HepG2 (cell line): ENCODE measurements around the gene CFAP54. TPM values are rescaled to one million over a fixed set of nuclear protein-coding genes. Genes with fewer than 3 reads are reported as not detected.

Experiments used
- ATAC-seq: fragments of 200-7000 bp; cut with Tn5 transposase; 3 replicates; pipeline ENCODE4 v1.9.1; 2020; ENCODE audit warnings: mild to moderate bottlenecking, moderate library complexity
- BruUV-seq: library from RNA; stranded (reverse); fragments of 400-500 nt; replicated peaks from 2 replicates; lab custom pipeline; 2021; lab: Mats Ljungman, UMichigan
- CTCF ChIA-PET: fragments of 300-600 bp; formaldehyde crosslinking; extraction: SDS; loops from one replicate; lab custom pipeline; 2021; ENCODE audit warnings: low total read pairs, inconsistent platforms, low intra/inter-chr PET ratio; lab: Yijun Ruan, JAX
- POLR2A ChIA-PET: fragments of 350-600 bp; sonication (Branson Sonifier 250); formaldehyde crosslinking; loops from one replicate; lab custom pipeline; 2020; ENCODE audit warnings: antibody characterized with exemption, inconsistent platforms; lab: Yijun Ruan, JAX
- DNase-seq: peaks from one replicate; pipeline ENCODE4 v3.0.0-alpha.2; 2015; ENCODE audit warnings: low spot score
- FAIRE-seq: peaks from 3 replicates; lab custom pipeline; 2011; peaks lifted over from hg19 to GRCh38; lab: Jason Lieb, UNC
- H2AFZ ChIP-seq: one replicate; pipeline ENCODE4 v1.6.1; 2011; ENCODE audit warnings: low read length, inconsistent platforms
- H3K27ac ChIP-seq: fragments of 300-600 bp; 3 replicates; pipeline ENCODE4 v1.8.0; 2011; ENCODE audit warnings: mixed run types, mild to moderate bottlenecking, mixed read lengths, low read length, inconsistent platforms; ENCODE audit not compliant: insufficient read depth; ENCODE audit errors: extremely low read length
- H3K27me3 ChIP-seq, 2 experiments: fragments of 200-600 bp in 1 of 2; 2 replicates in 1 of 2; 3 replicates in 1 of 2; pipeline versions ENCODE4 v1.6.0 to v1.8.0; 2011; ENCODE audit warnings: low read length in 2 of 2, mild to moderate bottlenecking in 2 of 2, moderate library complexity in 2 of 2, inconsistent platforms in 1 of 2; ENCODE audit not compliant: insufficient read depth in 2 of 2, control insufficient read depth in 1 of 2
- H3K36me3 ChIP-seq, 2 experiments: fragments of 200-600 bp in 1 of 2; replicated peaks in 1 of 2; 2 replicates in 1 of 2; 3 replicates in 1 of 2; pipeline versions ENCODE4 v1.5.1 to v1.8.0; 2011; ENCODE audit warnings: low read length in 2 of 2, inconsistent platforms in 1 of 2; ENCODE audit not compliant: insufficient read depth in 2 of 2, control insufficient read depth in 1 of 2
- H3K4me1 ChIP-seq: 2 replicates; pipeline ENCODE4 v1.5.1; 2012; ENCODE audit warnings: low read length, inconsistent platforms; ENCODE audit not compliant: insufficient read depth
- H3K4me2 ChIP-seq: 2 replicates; pipeline ENCODE4 v1.6.0; 2011; ENCODE audit warnings: low read depth, low read length, inconsistent platforms
- H3K4me3 ChIP-seq, 3 experiments: fragments of 200-600 bp in 1 of 3; sonication (generic), shearing (Covaris generic) in 1 of 3; replicated peaks in 1 of 3; 2 replicates each; pipeline ENCODE4 v1.5.1; 2011 to 2016; ENCODE audit warnings: low read length in 3 of 3, inconsistent platforms in 2 of 3, low read depth in 2 of 3, mild to moderate bottlenecking in 2 of 3, control low read depth in 1 of 3, mixed read lengths in 1 of 3; ENCODE audit not compliant: insufficient read depth in 1 of 3
- H3K79me2 ChIP-seq: one replicate; pipeline ENCODE4 v1.6.1; 2011; ENCODE audit warnings: low read length, inconsistent platforms; ENCODE audit not compliant: insufficient read depth
- H3K9ac ChIP-seq: 2 replicates; pipeline ENCODE4 v1.6.0; 2011; ENCODE audit warnings: mild to moderate bottlenecking, low read depth, low read length, inconsistent platforms; ENCODE audit not compliant: insufficient read depth
- H3K9me3 ChIP-seq: 2 replicates; pipeline ENCODE4 v1.5.1; 2012; ENCODE audit warnings: mild to moderate bottlenecking, low read length
- H4K20me1 ChIP-seq: 2 replicates; pipeline ENCODE4 v1.6.0; 2011; ENCODE audit warnings: inconsistent platforms, mild to moderate bottlenecking, low read length, moderate library complexity; ENCODE audit not compliant: insufficient read depth
- MEIS2 ChIP-seq: sonication (generic); formaldehyde crosslinking; IDR thresholded peaks from 2 replicates; pipeline ENCODE4 v1.9.0; 2021; ENCODE audit warnings: mild to moderate bottlenecking, missing genetic modification reagents
- MTA3 ChIP-seq: sonication (generic); formaldehyde crosslinking; IDR thresholded peaks from 2 replicates; pipeline ENCODE4 v1.4.0; 2020; ENCODE audit warnings: missing genetic modification reagents
- NPAS2 ChIP-seq: sonication (generic); formaldehyde crosslinking; IDR thresholded peaks from 2 replicates; pipeline ENCODE4 v1.8.0; 2022; ENCODE audit warnings: mild to moderate bottlenecking, missing genetic modification reagents, borderline replicate concordance
- PATZ1 ChIP-seq: sonication (generic); formaldehyde crosslinking; IDR thresholded peaks from 2 replicates; pipeline ENCODE4 v1.4.0; 2020; ENCODE audit warnings: missing genetic modification reagents
- PHF8 ChIP-seq: sonication (generic); formaldehyde crosslinking; IDR thresholded peaks from 2 replicates; pipeline ENCODE4 v1.5.0; 2020; ENCODE audit warnings: missing genetic modification reagents
- PTBP1 ChIP-seq: fragments of 200-400 bp; formaldehyde crosslinking; IDR thresholded peaks from 2 replicates; pipeline ENCODE4 v1.6.1; 2018; ENCODE audit warnings: low read length, low read depth; ENCODE audit not compliant: poor library complexity, severe bottlenecking
- TRAFD1 ChIP-seq: sonication (generic); formaldehyde crosslinking; IDR thresholded peaks from 2 replicates; pipeline ENCODE4 v1.5.1; 2020; ENCODE audit warnings: missing genetic modification reagents, mild to moderate bottlenecking, borderline replicate concordance
- ZNF430 ChIP-seq: sonication (generic); formaldehyde crosslinking; IDR thresholded peaks from 2 replicates; pipeline ENCODE4 v1.9.0; 2021; ENCODE audit warnings: mild to moderate bottlenecking, missing genetic modification reagents
- ZNF550 ChIP-seq: sonication (generic); formaldehyde crosslinking; IDR thresholded peaks from 2 replicates; pipeline ENCODE4 v1.4.0; 2020; ENCODE audit warnings: mild to moderate bottlenecking, missing genetic modification reagents, borderline replicate concordance
- WGBS: methylation state at CpG from one replicate; pipeline ENCODE4 v1.1.6; 2017; ENCODE audit warnings: low lambda C conversion rate; 5-methylcytosine and 5-hydroxymethylcytosine counted together
- in situ Hi-C: cut with HindIII; loops from 2 replicates; pipeline ENCODE4 v1.10.0; 2017; ENCODE audit warnings: low pct_unique_long_range_greater_than_20kb; ENCODE audit not compliant: extremely low pct_ligation_motif_present
- intact Hi-C: fragments of 100-400 bp; cut with micrococcal nuclease; formaldehyde crosslinking; loops from one replicate; pipeline ENCODE4 v1.10.0; 2022; ENCODE audit not compliant: unreplicated experiment
- polyA plus RNA-seq, 8 experiments: library from polyadenylated mRNA; depleted of rRNA in 3 of 8; stranded (reverse) in 7 of 8; unstranded in 1 of 8; fragments of >200 nt; fragmentation: Illumina TruSeq in 4 of 8; extraction: Trizol in 4 of 8; gene quantifications; 2 replicates each; pipeline versions ENCODE4 v1.2.1 to v1.2.3, GENCODE V29; 2011 to 2016; ENCODE audit warnings: low read depth in 4 of 8, missing spikeins in 1 of 8, mixed read lengths in 1 of 8; ENCODE audit not compliant: insufficient read depth in 1 of 8
- total RNA-seq, 5 experiments: library from RNA; depleted of rRNA; stranded (reverse); fragments of >200 nt; fragmentation: Illumina TruSeq; extraction: Trizol; gene quantifications; 2 replicates each; pipeline ENCODE4 v1.2.3, GENCODE V29; 2016; ENCODE audit warnings: low read depth in 1 of 5

CFAP54 gene
- total and polyA plus RNA-seq, 2 of the 13 experiments (the other 11 are each of a cell fraction or from before 2014, with no cell fraction given), result not detected

GRCh38 chr12:96814200-96814599 is 324.8 kb downstream of the CFAP54 start (continued):
- TF ChIP-seq PATZ1 (CRISPR knock-in tag) (no peak), PTBP1 (no peak), ZNF430 (CRISPR knock-in tag) (no peak), MTA3 (CRISPR knock-in tag) (no peak), TRAFD1 (CRISPR knock-in tag) (no peak), PHF8 (CRISPR knock-in tag) (no peak)
- TF ChIP-seq, all 625 proteins: peak for 0

- intact Hi-C loops, result no loop called here
- CTCF ChIA-PET, result no interaction called here
- TF ChIP-seq MEIS2 (CRISPR knock-in tag), result no peak
- TF ChIP-seq NPAS2 (CRISPR knock-in tag), result no peak
- no peak for TF ChIP-seq ZNF550 (CRISPR knock-in tag)
- Histone ChIP-seq H3K36me3 (no peaks in the 10 kb centered on the region), H3K27ac (no peak overlapping the region), H3K4me1 (no peaks in the 10 kb centered on the region), H3K27me3 (no peaks in the 10 kb centered on the region), H3K4me3 (no peak overlapping the region), H3K9me3 (no peaks in the 10 kb centered on the region), H3K4me2 (no peak overlapping the region), H3K79me2 (no peaks in the 10 kb centered on the region), H4K20me1 (no peaks in the 10 kb centered on the region), H3K9ac (no peak overlapping the region), H2AFZ (no peak overlapping the region)
- ATAC-seq, result no peak
- DNase-seq, result no peak
- in situ Hi-C loops, result no loop called here
- BruUV-seq, result no TSS peak
- FAIRE-seq, result no peak
- 0% methylated on average over 3 of the region's 3 CpGs for WGBS
- POLR2A ChIA-PET, result no interaction called here
Measured at GRCh38 chr12:96821592-96821991, 332.2 kb downstream of the CFAP54 start.
